GM12864 (cell line): ENCODE measurements around the gene ZIC2.
"Not testable (repeated sequence)": the region's sequence is repeated elsewhere in the genome, so short reads cannot be mapped to it uniquely, and the experiment has no call there.

ENCODE experiments used
- DNase-seq: peaks from one replicate; pipeline ENCODE4 v3.0.0-alpha.2; 2011; ENCODE audit warnings: low read depth
- H3K4me3 ChIP-seq: 2 replicates; pipeline ENCODE4 v1.5.1; 2011; ENCODE audit warnings: mild to moderate bottlenecking, low read depth, low read length, control low read depth
- CTCF ChIP-seq: IDR thresholded peaks from 2 replicates; pipeline ENCODE4 v1.5.1; 2011; ENCODE audit warnings: low read depth, mild to moderate bottlenecking, moderate library complexity, low read length, control low read depth, inconsistent platforms; ENCODE audit errors: missing control alignments

The ZIC2 gene

GRCh38 chr13:99997702-99998214, 16.2 kb downstream of the ZIC2 start:
- H3K4me3 ChIP-seq: no peak overlapping the region
- no peak for TF ChIP-seq CTCF
- DNase-seq: no peak

GRCh38 chr13:99998261-99998660, 16.7 kb downstream of the ZIC2 start:
- no peak for DNase-seq
- TF ChIP-seq CTCF: no peak
- H3K4me3 ChIP-seq: no peak overlapping the region

- TF ChIP-seq CTCF: no peak
- no peak for DNase-seq
- no peak overlapping the region for H3K4me3 ChIP-seq
These were observed 33.0 kb downstream of the ZIC2 start for GRCh38 chr13:100014621-100015020.

GRCh38 chr13:100019780-100020356, 38.3 kb downstream of the ZIC2 start:
- no peak for TF ChIP-seq CTCF
- H3K4me3 ChIP-seq: no peak overlapping the region
- DNase-seq: no peak

GRCh38 chr13:100022798-100023197, 41.2 kb downstream of the ZIC2 start:
- no peak for TF ChIP-seq CTCF
- DNase-seq: no peak
- no peak overlapping the region for H3K4me3 ChIP-seq

- H3K4me3 ChIP-seq: no peak overlapping the region
- TF ChIP-seq CTCF: no peak
- DNase-seq: no peak
These were observed 42.4 kb downstream of the ZIC2 start for GRCh38 chr13:100024023-100024422.

GRCh38 chr13:100029933-100030332, 48.3 kb downstream of the ZIC2 start:
- no peak overlapping the region for H3K4me3 ChIP-seq
- no peak for DNase-seq
- no peak for TF ChIP-seq CTCF

- not testable (repeated sequence) for H3K4me3 ChIP-seq, DNase-seq
These were observed 51.1 kb downstream of the ZIC2 start for GRCh38 chr13:100032642-100033041.
